GM06990 (cell line): Measurements from ENCODE around the gene TRIM22.
A peak's percentile ranks its signal among the peaks of the same experiment; 100 is the strongest.

Experiments used
- DNase-seq: peaks from one replicate; pipeline ENCODE4 v3.0.0-alpha.2; 2011; ENCODE audit not compliant: insufficient read length; ENCODE audit errors: extremely low read depth
- H3K27me3 ChIP-seq: replicated peaks from 2 replicates; pipeline ENCODE4 v1.6.0; 2011; ENCODE audit warnings: low read length; ENCODE audit not compliant: control insufficient read depth, insufficient read depth
- H3K36me3 ChIP-seq: 2 replicates; pipeline ENCODE4 v1.5.1; 2011; ENCODE audit warnings: low read length; ENCODE audit not compliant: control insufficient read depth, insufficient read depth
- H3K4me3 ChIP-seq: replicated peaks from 2 replicates; pipeline ENCODE4 v1.5.1; 2011; ENCODE audit warnings: low read depth, mild to moderate bottlenecking, control low read depth, low read length
- CTCF ChIP-seq: IDR thresholded peaks from 2 replicates; pipeline ENCODE4 v1.5.1; 2011; ENCODE audit warnings: low read length, control low read depth, mild to moderate bottlenecking, inconsistent platforms; ENCODE audit not compliant: insufficient read depth, poor library complexity, severe bottlenecking

The TRIM22 gene

GRCh38 chr11:5691964-5692361, 2.4 kb downstream of the TRIM22 start:
- no peak for TF ChIP-seq CTCF
- peaks cover 11% of the 10 kb centered on the region for H3K36me3 ChIP-seq
- DNase-seq, result no peak
- no peaks in the 10 kb centered on the region for H3K27me3 ChIP-seq
- peak overlapping the region; percentile 64 for H3K4me3 ChIP-seq

GRCh38 chr11:5694642-5695041, 5.1 kb downstream of the TRIM22 start:
- H3K27me3 ChIP-seq, result no peaks in the 10 kb centered on the region
- DNase-seq, result no peak
- no peak for TF ChIP-seq CTCF
- no peak overlapping the region for H3K4me3 ChIP-seq
- H3K36me3 ChIP-seq, result peaks cover 18% of the 10 kb centered on the region

GRCh38 chr11:5695580-5695979, 6.0 kb downstream of the TRIM22 start:
- no peaks in the 10 kb centered on the region for H3K27me3 ChIP-seq
- H3K36me3 ChIP-seq, result peaks cover 18% of the 10 kb centered on the region
- no peak for DNase-seq
- no peak for TF ChIP-seq CTCF
- no peak overlapping the region for H3K4me3 ChIP-seq

- Histone ChIP-seq H3K36me3 (peaks cover 18% of the 10 kb centered on the region), H3K4me3 (no peak overlapping the region), H3K27me3 (no peaks in the 10 kb centered on the region)
- no peak for TF ChIP-seq CTCF
- no peak for DNase-seq
Observed at GRCh38 chr11:5696210-5696609, 6.6 kb downstream of the TRIM22 start.

- peaks cover 23% of the 10 kb centered on the region for H3K36me3 ChIP-seq
- no peak for TF ChIP-seq CTCF
- no peak for DNase-seq
- H3K27me3 ChIP-seq, result no peaks in the 10 kb centered on the region
- H3K4me3 ChIP-seq, result no peak overlapping the region
Observed at GRCh38 chr11:5698281-5698680, 8.7 kb downstream of the TRIM22 start.

- Histone ChIP-seq H3K36me3 (peaks cover 25% of the 10 kb centered on the region), H3K4me3 (no peak overlapping the region), H3K27me3 (no peaks in the 10 kb centered on the region)
- no peak for TF ChIP-seq CTCF
- DNase-seq, result peak; percentile 28
Observed at GRCh38 chr11:5700421-5701054, 10.9 kb downstream of the TRIM22 start.
